Measurements from ENCODE around the gene INVS. TPM values are rescaled to one million over a fixed set of nuclear protein-coding genes. Genes with fewer than 3 reads are reported as not detected.
A peak's percentile ranks its signal among the peaks of the same experiment; 100 is the strongest.

The INVS gene
- total and polyA plus RNA-seq, 2 of the 13 experiments (the other 11 are each of a cell fraction or from before 2014, with no cell fraction given), result 11.3 to 16.3 TPM

DNA sequence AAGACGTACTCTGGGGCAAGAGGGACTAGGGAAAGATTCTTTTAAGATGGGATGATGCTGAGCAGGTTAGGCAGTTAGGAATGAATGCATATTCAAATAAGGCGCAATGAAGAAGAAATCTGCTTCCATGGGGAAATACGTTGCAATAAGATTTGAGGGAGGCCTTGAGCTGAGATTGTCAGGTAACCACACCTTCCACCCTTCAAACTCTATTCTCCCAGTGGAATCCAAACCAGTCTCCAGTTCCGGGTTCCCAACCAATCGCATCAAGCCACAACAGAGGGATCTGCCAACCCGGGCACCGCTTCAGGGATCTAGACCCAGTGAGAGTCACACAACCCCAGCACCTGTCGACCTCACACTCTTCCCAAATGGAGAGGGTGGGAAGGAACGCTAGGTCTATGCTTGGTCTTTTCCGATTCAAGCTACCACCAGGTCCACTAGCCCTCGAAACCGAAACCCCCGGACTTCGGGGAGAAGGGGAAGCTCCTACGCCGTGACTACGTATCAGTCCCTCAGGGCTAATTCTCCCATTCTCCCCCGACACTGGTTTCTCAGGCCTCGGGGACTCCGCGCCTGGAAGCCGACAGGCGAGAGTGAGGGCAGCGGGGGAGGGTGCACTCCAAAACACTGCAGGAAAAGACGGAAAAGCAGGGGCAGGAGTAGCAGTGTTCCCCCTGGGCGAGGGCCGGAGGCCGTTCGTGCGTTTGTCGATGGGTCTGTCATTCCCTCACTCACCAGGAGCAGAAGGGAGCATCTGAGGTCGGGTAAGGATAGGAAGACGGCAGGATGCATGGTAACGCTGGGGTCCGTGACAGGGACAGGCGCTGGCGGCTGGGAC is 777 bp upstream of the INVS start (continued):
- TF ChIP-seq, protein P1, sequence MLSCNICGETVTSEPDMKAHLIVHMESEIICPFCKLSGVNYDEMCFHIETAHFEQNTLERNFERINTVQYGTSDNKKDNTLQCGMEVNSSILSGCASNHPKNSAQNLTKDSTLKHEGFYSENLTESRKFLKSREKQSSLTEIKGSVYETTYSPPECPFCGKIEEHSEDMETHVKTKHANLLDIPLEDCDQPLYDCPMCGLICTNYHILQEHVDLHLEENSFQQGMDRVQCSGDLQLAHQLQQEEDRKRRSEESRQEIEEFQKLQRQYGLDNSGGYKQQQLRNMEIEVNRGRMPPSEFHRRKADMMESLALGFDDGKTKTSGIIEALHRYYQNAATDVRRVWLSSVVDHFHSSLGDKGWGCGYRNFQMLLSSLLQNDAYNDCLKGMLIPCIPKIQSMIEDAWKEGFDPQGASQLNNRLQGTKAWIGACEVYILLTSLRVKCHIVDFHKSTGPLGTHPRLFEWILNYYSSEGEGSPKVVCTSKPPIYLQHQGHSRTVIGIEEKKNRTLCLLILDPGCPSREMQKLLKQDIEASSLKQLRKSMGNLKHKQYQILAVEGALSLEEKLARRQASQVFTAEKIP (CRISPR knock-in tag; IDR thresholded peaks at IDR 0.05; ENCODE audit: borderline replicate concordance), result no peak
- TF ChIP-seq, protein P2, sequence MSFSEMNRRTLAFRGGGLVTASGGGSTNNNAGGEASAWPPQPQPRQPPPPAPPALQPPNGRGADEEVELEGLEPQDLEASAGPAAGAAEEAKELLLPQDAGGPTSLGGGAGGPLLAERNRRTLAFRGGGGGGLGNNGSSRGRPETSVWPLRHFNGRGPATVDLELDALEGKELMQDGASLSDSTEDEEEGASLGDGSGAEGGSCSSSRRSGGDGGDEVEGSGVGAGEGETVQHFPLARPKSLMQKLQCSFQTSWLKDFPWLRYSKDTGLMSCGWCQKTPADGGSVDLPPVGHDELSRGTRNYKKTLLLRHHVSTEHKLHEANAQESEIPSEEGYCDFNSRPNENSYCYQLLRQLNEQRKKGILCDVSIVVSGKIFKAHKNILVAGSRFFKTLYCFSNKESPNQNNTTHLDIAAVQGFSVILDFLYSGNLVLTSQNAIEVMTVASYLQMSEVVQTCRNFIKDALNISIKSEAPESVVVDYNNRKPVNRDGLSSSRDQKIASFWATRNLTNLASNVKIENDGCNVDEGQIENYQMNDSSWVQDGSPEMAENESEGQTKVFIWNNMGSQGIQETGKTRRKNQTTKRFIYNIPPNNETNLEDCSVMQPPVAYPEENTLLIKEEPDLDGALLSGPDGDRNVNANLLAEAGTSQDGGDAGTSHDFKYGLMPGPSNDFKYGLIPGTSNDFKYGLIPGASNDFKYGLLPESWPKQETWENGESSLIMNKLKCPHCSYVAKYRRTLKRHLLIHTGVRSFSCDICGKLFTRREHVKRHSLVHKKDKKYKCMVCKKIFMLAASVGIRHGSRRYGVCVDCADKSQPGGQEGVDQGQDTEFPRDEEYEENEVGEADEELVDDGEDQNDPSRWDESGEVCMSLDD (CRISPR knock-in tag; IDR thresholded peaks at IDR 0.05; ENCODE audit: borderline replicate concordance), result no peak
- TF ChIP-seq, protein P3, sequence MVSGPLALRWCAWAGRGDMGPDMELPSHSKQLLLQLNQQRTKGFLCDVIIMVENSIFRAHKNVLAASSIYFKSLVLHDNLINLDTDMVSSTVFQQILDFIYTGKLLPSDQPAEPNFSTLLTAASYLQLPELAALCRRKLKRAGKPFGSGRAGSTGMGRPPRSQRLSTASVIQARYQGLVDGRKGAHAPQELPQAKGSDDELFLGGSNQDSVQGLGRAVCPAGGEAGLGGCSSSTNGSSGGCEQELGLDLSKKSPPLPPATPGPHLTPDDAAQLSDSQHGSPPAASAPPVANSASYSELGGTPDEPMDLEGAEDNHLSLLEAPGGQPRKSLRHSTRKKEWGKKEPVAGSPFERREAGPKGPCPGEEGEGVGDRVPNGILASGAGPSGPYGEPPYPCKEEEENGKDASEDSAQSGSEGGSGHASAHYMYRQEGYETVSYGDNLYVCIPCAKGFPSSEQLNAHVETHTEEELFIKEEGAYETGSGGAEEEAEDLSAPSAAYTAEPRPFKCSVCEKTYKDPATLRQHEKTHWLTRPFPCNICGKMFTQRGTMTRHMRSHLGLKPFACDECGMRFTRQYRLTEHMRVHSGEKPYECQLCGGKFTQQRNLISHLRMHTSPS (CRISPR knock-in tag; IDR thresholded peaks at IDR 0.05; ENCODE audit: low read depth), result peak; percentile 16; the same call in 1 of the 2 replicates
- TF ChIP-seq, protein P4, sequence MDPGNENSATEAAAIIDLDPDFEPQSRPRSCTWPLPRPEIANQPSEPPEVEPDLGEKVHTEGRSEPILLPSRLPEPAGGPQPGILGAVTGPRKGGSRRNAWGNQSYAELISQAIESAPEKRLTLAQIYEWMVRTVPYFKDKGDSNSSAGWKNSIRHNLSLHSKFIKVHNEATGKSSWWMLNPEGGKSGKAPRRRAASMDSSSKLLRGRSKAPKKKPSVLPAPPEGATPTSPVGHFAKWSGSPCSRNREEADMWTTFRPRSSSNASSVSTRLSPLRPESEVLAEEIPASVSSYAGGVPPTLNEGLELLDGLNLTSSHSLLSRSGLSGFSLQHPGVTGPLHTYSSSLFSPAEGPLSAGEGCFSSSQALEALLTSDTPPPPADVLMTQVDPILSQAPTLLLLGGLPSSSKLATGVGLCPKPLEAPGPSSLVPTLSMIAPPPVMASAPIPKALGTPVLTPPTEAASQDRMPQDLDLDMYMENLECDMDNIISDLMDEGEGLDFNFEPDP (CRISPR knock-in tag; conservative IDR thresholded peaks at IDR 0.05), result no peak
- TF ChIP-seq ZNF234 (CRISPR knock-in tag; conservative IDR thresholded peaks at IDR 0.05) (no peak), PPARG (CRISPR knock-in tag; conservative IDR thresholded peaks at IDR 0.05) (no peak), MYC (CRISPR knock-in tag; IDR thresholded peaks at IDR 0.05; ENCODE audit: borderline replicate concordance) (no peak), NR2C2 (CRISPR knock-in tag; IDR thresholded peaks at IDR 0.05; ENCODE audit: borderline replicate concordance) (no peak), ZFY (CRISPR knock-in tag; IDR thresholded peaks at IDR 0.05) (no peak), ZNF3 (CRISPR knock-in tag; IDR thresholded peaks at IDR 0.05) (no peak), ZNF772 (CRISPR knock-in tag; IDR thresholded peaks at IDR 0.05) (no peak)
- TF ChIP-seq, protein P5, sequence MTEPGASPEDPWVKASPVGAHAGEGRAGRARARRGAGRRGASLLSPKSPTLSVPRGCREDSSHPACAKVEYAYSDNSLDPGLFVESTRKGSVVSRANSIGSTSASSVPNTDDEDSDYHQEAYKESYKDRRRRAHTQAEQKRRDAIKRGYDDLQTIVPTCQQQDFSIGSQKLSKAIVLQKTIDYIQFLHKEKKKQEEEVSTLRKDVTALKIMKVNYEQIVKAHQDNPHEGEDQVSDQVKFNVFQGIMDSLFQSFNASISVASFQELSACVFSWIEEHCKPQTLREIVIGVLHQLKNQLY (CRISPR knock-in tag; IDR thresholded peaks at IDR 0.05), result no peak
- TF ChIP-seq, protein P6, sequence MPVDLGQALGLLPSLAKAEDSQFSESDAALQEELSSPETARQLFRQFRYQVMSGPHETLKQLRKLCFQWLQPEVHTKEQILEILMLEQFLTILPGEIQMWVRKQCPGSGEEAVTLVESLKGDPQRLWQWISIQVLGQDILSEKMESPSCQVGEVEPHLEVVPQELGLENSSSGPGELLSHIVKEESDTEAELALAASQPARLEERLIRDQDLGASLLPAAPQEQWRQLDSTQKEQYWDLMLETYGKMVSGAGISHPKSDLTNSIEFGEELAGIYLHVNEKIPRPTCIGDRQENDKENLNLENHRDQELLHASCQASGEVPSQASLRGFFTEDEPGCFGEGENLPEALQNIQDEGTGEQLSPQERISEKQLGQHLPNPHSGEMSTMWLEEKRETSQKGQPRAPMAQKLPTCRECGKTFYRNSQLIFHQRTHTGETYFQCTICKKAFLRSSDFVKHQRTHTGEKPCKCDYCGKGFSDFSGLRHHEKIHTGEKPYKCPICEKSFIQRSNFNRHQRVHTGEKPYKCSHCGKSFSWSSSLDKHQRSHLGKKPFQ (CRISPR knock-in tag; IDR thresholded peaks at IDR 0.05; ENCODE audit: insufficient replicate concordance), result no peak

Measured in HepG2 (cell line).